DOHH2 (cell line): ENCODE data around the gene FRMD4B.

Source experiments
- H3F3A ChIP-seq: fragments of 200-600 bp; sonication (generic), shearing (Covaris generic); 2 replicates; pipeline ENCODE4 v1.6.0; 2016; ENCODE audit warnings: antibody characterized with exemption, mild to moderate bottlenecking; ENCODE audit not compliant: control insufficient read depth, insufficient read depth
- H3K27ac ChIP-seq: fragments of 200-600 bp; sonication (generic); 2 replicates; pipeline ENCODE4 v1.5.1; 2014; ENCODE audit warnings: low read depth, mild to moderate bottlenecking, low read length, moderate library complexity
- H3K27me3 ChIP-seq: fragments of 200-600 bp; sonication (generic); 2 replicates; pipeline ENCODE4 v1.6.1; 2014; ENCODE audit warnings: mild to moderate bottlenecking, low read length, mixed read lengths; ENCODE audit not compliant: control insufficient read depth
- H3K36me3 ChIP-seq: fragments of 200-600 bp; sonication (generic); 2 replicates; pipeline ENCODE4 v1.6.1; 2014; ENCODE audit warnings: mild to moderate bottlenecking, low read length, moderate library complexity, mixed read lengths; ENCODE audit not compliant: control insufficient read depth
- H3K4me1 ChIP-seq: fragments of 200-600 bp; sonication (generic); 2 replicates; pipeline ENCODE4 v1.6.1; 2014; ENCODE audit warnings: mild to moderate bottlenecking, low read length, mixed read lengths; ENCODE audit not compliant: control insufficient read depth
- H3K4me2 ChIP-seq: fragments of 200-600 bp; sonication (generic); 2 replicates; pipeline ENCODE4 v1.6.0; 2014; ENCODE audit warnings: mild to moderate bottlenecking, low read length, moderate library complexity
- H3K4me3 ChIP-seq: fragments of 200-600 bp; sonication (generic); 2 replicates; pipeline ENCODE4 v1.5.1; 2014; ENCODE audit warnings: mild to moderate bottlenecking, low read length, mixed read lengths
- H3K79me2 ChIP-seq: fragments of 200-600 bp; sonication (generic); 2 replicates; pipeline ENCODE4 v1.6.1; 2014; ENCODE audit warnings: mild to moderate bottlenecking, low read length, mixed read lengths; ENCODE audit not compliant: control insufficient read depth
- H3K9me2 ChIP-seq: fragments of 200-600 bp; sonication (generic); replicated peaks from 2 replicates; pipeline ENCODE4 v1.6.1; 2014; ENCODE audit warnings: mild to moderate bottlenecking, low read length, mixed read lengths; ENCODE audit not compliant: control insufficient read depth
- H3K9me3 ChIP-seq: fragments of 200-600 bp; sonication (generic); 2 replicates; pipeline ENCODE4 v1.6.1; 2014; ENCODE audit warnings: antibody characterized with exemption, low read length, mixed read lengths; ENCODE audit not compliant: control insufficient read depth, insufficient read depth
- H4K20me1 ChIP-seq: fragments of 200-600 bp; sonication (generic); 2 replicates; pipeline ENCODE4 v1.6.0; 2014; ENCODE audit warnings: low read depth, mild to moderate bottlenecking, antibody characterized with exemption, low read length, moderate library complexity; ENCODE audit not compliant: control insufficient read depth, insufficient read depth
- EZH2phosphoT487 ChIP-seq: fragments of 200-600 bp; sonication (generic); IDR thresholded peaks from 2 replicates; pipeline ENCODE4 v1.6.1; 2017; ENCODE audit warnings: borderline replicate concordance, mild to moderate bottlenecking, antibody characterized with exemption, low read length, moderate library complexity, mixed read lengths
- TF ChIP-seq, protein P1 (sequence below): fragments of 200-600 bp; sonication (generic); IDR thresholded peaks from one replicate; pipeline ENCODE4 v1.5.1; 2014; ENCODE audit warnings: antibody characterized with exemption, mild to moderate bottlenecking, low read depth, low read length; ENCODE audit not compliant: poor library complexity, severe bottlenecking

FRMD4B gene

GRCh38 chr3:69166446-69166845 is 219.4 kb downstream of the FRMD4B start:
- no peaks in the 10 kb centered on the region for H3K4me1 ChIP-seq
- H3K9me3 ChIP-seq, result no peaks in the 10 kb centered on the region
- no peaks in the 10 kb centered on the region for H3K36me3 ChIP-seq
- H4K20me1 ChIP-seq, result no peaks in the 10 kb centered on the region
- H3K27me3 ChIP-seq, result peaks cover 3% of the 10 kb centered on the region; the same call in 1 of the 2 replicates
- H3K79me2 ChIP-seq, result no peaks in the 10 kb centered on the region
- TF ChIP-seq EZH2phosphoT487, result no peak
- TF ChIP-seq, protein P1, sequence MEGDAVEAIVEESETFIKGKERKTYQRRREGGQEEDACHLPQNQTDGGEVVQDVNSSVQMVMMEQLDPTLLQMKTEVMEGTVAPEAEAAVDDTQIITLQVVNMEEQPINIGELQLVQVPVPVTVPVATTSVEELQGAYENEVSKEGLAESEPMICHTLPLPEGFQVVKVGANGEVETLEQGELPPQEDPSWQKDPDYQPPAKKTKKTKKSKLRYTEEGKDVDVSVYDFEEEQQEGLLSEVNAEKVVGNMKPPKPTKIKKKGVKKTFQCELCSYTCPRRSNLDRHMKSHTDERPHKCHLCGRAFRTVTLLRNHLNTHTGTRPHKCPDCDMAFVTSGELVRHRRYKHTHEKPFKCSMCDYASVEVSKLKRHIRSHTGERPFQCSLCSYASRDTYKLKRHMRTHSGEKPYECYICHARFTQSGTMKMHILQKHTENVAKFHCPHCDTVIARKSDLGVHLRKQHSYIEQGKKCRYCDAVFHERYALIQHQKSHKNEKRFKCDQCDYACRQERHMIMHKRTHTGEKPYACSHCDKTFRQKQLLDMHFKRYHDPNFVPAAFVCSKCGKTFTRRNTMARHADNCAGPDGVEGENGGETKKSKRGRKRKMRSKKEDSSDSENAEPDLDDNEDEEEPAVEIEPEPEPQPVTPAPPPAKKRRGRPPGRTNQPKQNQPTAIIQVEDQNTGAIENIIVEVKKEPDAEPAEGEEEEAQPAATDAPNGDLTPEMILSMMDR, result no peak
- no peaks in the 10 kb centered on the region for H3K9me2 ChIP-seq
- H3K4me2 ChIP-seq, result no peak overlapping the region
- no peak overlapping the region for H3K27ac ChIP-seq
- H3F3A ChIP-seq, result no peaks in the 10 kb centered on the region
- no peak overlapping the region for H3K4me3 ChIP-seq

DNA sequence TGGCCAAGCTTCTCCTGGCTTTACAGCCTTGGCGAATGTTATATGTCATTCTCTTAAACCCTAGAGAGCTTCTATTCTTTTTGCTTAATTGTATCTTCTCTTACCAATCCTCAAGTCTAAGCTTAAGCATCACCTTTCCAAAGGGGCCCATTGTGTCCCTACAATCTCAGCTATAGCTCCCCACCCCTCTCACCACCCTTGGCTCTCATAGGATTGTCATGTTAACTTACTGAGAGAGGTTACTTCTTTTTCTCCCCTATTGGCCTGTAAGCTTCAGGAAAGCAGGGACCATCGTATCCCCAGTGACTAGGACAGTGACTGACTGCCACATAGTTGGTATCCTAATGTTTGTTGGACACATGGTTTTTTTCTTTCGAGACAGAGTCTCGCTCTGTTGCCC is 220.1 kb downstream of the FRMD4B start:
- H3K4me3 ChIP-seq, result no peak overlapping the region
- peaks cover 3% of the 10 kb centered on the region; the same call in 1 of the 2 replicates for H3K27me3 ChIP-seq
- no peaks in the 10 kb centered on the region for H3K4me1 ChIP-seq
- no peak overlapping the region for H3K27ac ChIP-seq
- H3K9me2 ChIP-seq, result no peaks in the 10 kb centered on the region
- H3K4me2 ChIP-seq, result no peak overlapping the region
- no peak for TF ChIP-seq EZH2phosphoT487
- TF ChIP-seq, protein P1, result no peak
- no peaks in the 10 kb centered on the region for H3K79me2 ChIP-seq
- H3K36me3 ChIP-seq, result no peaks in the 10 kb centered on the region
- H3K9me3 ChIP-seq, result no peaks in the 10 kb centered on the region
- no peaks in the 10 kb centered on the region for H4K20me1 ChIP-seq
- H3F3A ChIP-seq, result no peaks in the 10 kb centered on the region

DNA sequence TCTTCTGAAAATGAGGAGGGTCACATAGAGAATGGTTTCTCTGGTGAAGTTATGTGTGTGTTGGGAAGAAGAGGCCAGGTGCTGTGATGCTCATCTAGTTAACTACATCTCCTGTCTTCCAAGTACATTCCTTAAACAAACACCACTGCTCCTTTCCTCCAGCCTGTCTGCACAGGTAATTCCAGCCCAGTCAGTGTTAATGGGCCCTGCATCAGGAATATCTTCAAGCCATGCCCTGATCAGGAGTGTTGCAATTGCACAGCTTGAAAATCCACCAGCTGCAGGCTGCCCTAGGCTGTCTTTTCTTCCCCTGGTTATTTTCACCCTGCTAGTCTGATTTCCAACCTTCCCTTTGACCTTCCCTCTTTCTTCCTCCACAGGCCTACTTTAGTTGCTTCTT is 221.6 kb downstream of the FRMD4B start:
- Histone ChIP-seq H3K79me2 (no peaks in the 10 kb centered on the region), H4K20me1 (no peaks in the 10 kb centered on the region), H3K36me3 (no peaks in the 10 kb centered on the region), H3K9me3 (no peaks in the 10 kb centered on the region), H3K9me2 (no peaks in the 10 kb centered on the region), H3K4me2 (no peak overlapping the region), H3K4me1 (no peaks in the 10 kb centered on the region), H3F3A (no peaks in the 10 kb centered on the region), H3K4me3 (no peak overlapping the region), H3K27ac (no peak overlapping the region), H3K27me3 (no peaks in the 10 kb centered on the region; the same call in 1 of the 2 replicates)
- TF ChIP-seq EZH2phosphoT487, result no peak
- TF ChIP-seq, protein P1, result no peak
